ENCODE data around the gene ANKMY1. TPM values are rescaled to one million over a fixed set of nuclear protein-coding genes. Genes with fewer than 3 reads are reported as not detected.

The ANKMY1 gene
- total and polyA plus RNA-seq, 2 of the 13 experiments (the other 11 are each of a cell fraction or from before 2014, with no cell fraction given), result 11.7 to 18.8 TPM

- no peaks in the 10 kb centered on the region; a peak in 1 of 5 replicates for H3K27me3 ChIP-seq (ENCODE audit: control insufficient read depth in 1 of 2, insufficient read depth in 2 of 2, low read length in 2 of 2)
- in situ Hi-C loops (cut with HindIII; ENCODE audit: extremely low pct_ligation_motif_present, low pct_unique_long_range_greater_than_20kb) (loop anchor here (25.0 kb wide), 1 partner anchor 648 kb away; no protein-coding TSS in a partner anchor), intact Hi-C loops (cut with micrococcal nuclease; ENCODE audit: unreplicated experiment) (loop anchor here (5.0 kb wide), 1 partner anchor 268 kb away; no protein-coding TSS in a partner anchor)
- no peaks in the 10 kb centered on the region; the same call in 1 of the 2 replicates for H4K20me1 ChIP-seq (ENCODE audit: insufficient read depth, low read length)
- FAIRE-seq (peak; percentile 49), ATAC-seq (no peak), DNase-seq (ENCODE audit: low spot score) (no peak)
- H3K79me2 ChIP-seq (ENCODE audit: insufficient read depth, low read length), result peaks cover 24% of the 10 kb centered on the region
- BruUV-seq (replicated peaks), result no TSS peak
- 77% methylated on average over 10 of the region's 10 CpGs for WGBS (ENCODE audit: low lambda C conversion rate)
- ChIA-PET POLR2A (interaction anchor here (1.1 to 7.2 kb wide), 10 partner anchors 8 to 309 kb away, joined by 3 to 149 read pairs (median 8); partner anchors contain the start of genes ANKMY1 and CAPN10), CTCF (ENCODE audit: low intra/inter-chr PET ratio, low total read pairs) (interaction anchor here (1.2 kb wide), 1 partner anchor 15 kb away, joined by 4 read pairs; no protein-coding TSS in a partner anchor)
- H3K27ac ChIP-seq (ENCODE audit: extremely low read length, insufficient read depth, low read length), result peak overlapping the region; percentile 71
- H3K4me1 ChIP-seq (ENCODE audit: insufficient read depth, low read length), result peaks cover 47% of the 10 kb centered on the region
- H3K36me3 ChIP-seq (replicated peaks in 1 of 2; ENCODE audit: control insufficient read depth in 1 of 2, insufficient read depth in 2 of 2, low read length in 2 of 2), result peaks cover 0 to 7% of the 10 kb centered on the region in 2 experiments; a peak in 2 of 5 replicates
- peak overlapping the region; percentile 100 for H3K4me2 ChIP-seq (ENCODE audit: low read depth, low read length)
- no peaks in the 10 kb centered on the region for H3K9me3 ChIP-seq (ENCODE audit: low read length)
- peak overlapping the region; percentile 83; the same call in 1 of the 2 replicates for H3K9ac ChIP-seq (ENCODE audit: insufficient read depth, low read depth, low read length)
- H3K4me3 ChIP-seq (replicated peaks in 1 of 3; ENCODE audit: insufficient read depth in 1 of 3, low read depth in 2 of 3, low read length in 3 of 3), result peak overlapping the region in 1 of 3 experiments; percentile 89; a peak in 2 of 6 replicates
- H2AFZ ChIP-seq (ENCODE audit: low read length), result no peak overlapping the region
- TF ChIP-seq AKAP8 (CRISPR knock-in tag; IDR thresholded peaks at IDR 0.05) (peak; percentile 70; the same call in 1 of the 2 replicates), ZNF274 (CRISPR knock-in tag; IDR thresholded peaks at IDR 0.05) (peak; percentile 66; the same call in 1 of the 2 replicates), NFYB (CRISPR knock-in tag; IDR thresholded peaks at IDR 0.05) (no peak), FOXA3 (CRISPR knock-in tag; IDR thresholded peaks at IDR 0.05) (peak; percentile 19; the same call in 1 of the 2 replicates), ZNF569 (CRISPR knock-in tag; IDR thresholded peaks at IDR 0.05; ENCODE audit: borderline replicate concordance) (no peak), RXRA (CRISPR knock-in tag; IDR thresholded peaks at IDR 0.05) (no peak), RBM22 (optimal IDR thresholded peaks at IDR 0.05; ENCODE audit: low read length) (peak; percentile 91), POLR2G (IDR thresholded peaks at IDR 0.05; ENCODE audit: low read depth, low read length) (peak; percentile 51; the same call in 1 of the 2 replicates), SAFB2 (CRISPR knock-in tag; IDR thresholded peaks at IDR 0.05; ENCODE audit: borderline replicate concordance, low read depth) (peak; percentile 56; the same call in 1 of the 2 replicates), POLR2A (IDR thresholded peaks at IDR 0.05; ENCODE audit: insufficient read depth in 1 of 2, low read depth in 2 of 2, low read length in 2 of 2) (peak in 1 of 2 experiments; percentile 8; a peak in 1 of 4 replicates), MAX (IDR thresholded peaks at IDR 0.05) (no peak), SMAD9 (CRISPR knock-in tag; IDR thresholded peaks at IDR 0.05) (no peak), KLF11 (CRISPR knock-in tag; IDR thresholded peaks at IDR 0.05) (no peak), ZNF431 (CRISPR knock-in tag; IDR thresholded peaks at IDR 0.05; ENCODE audit: borderline replicate concordance, low read depth) (no peak), HIVEP1 (CRISPR knock-in tag; IDR thresholded peaks at IDR 0.05) (no peak), AGO2 (optimal IDR thresholded peaks at IDR 0.05; ENCODE audit: low read depth, low read length) (peak; percentile 54), ZNF878 (CRISPR knock-in tag; IDR thresholded peaks at IDR 0.05) (peak; percentile 65; the same call in 1 of the 2 replicates), NRL (CRISPR knock-in tag; IDR thresholded peaks at IDR 0.05; ENCODE audit: borderline replicate concordance) (0 out of 2 replicates have a peak, but pooled peaks have one; percentile 53), KLF16 (CRISPR knock-in tag; IDR thresholded peaks at IDR 0.05) (0 out of 4 replicates have a peak, but pooled peaks of 1 of the 2 experiments have one; percentile 9)
- TF ChIP-seq, protein P1, sequence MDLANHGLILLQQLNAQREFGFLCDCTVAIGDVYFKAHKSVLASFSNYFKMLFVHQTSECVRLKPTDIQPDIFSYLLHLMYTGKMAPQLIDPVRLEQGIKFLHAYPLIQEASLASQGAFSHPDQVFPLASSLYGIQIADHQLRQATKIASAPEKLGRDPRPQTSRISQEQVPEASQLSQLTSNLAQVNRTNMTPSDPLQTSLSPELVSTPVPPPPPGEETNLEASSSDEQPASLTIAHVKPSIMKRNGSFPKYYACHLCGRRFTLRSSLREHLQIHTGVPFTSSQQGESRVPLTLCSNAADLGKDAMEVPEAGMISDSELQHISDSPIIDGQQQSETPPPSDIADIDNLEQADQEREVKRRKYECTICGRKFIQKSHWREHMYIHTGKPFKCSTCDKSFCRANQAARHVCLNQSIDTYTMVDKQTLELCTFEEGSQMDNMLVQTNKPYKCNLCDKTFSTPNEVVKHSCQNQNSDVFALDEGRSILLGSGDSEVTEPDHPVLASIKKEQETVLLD (CRISPR knock-in tag; IDR thresholded peaks at IDR 0.05; ENCODE audit: low read depth), result no peak
- TF ChIP-seq, protein P2, sequence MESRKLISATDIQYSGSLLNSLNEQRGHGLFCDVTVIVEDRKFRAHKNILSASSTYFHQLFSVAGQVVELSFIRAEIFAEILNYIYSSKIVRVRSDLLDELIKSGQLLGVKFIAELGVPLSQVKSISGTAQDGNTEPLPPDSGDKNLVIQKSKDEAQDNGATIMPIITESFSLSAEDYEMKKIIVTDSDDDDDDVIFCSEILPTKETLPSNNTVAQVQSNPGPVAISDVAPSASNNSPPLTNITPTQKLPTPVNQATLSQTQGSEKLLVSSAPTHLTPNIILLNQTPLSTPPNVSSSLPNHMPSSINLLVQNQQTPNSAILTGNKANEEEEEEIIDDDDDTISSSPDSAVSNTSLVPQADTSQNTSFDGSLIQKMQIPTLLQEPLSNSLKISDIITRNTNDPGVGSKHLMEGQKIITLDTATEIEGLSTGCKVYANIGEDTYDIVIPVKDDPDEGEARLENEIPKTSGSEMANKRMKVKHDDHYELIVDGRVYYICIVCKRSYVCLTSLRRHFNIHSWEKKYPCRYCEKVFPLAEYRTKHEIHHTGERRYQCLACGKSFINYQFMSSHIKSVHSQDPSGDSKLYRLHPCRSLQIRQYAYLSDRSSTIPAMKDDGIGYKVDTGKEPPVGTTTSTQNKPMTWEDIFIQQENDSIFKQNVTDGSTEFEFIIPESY (CRISPR knock-in tag; IDR thresholded peaks at IDR 0.05), result peak; percentile 77
Measured at GRCh38 chr2:240564561-240565332, 7.0 kb upstream of the ANKMY1 start.

Measured in HepG2 (cell line).